ENCODE measurements around the gene ALDH9A1. TPM values are rescaled to one million over a fixed set of nuclear protein-coding genes. Genes with fewer than 3 reads are reported as not detected.

The ALDH9A1 gene
- total and polyA plus RNA-seq, 10 of the 15 experiments (the other 5 are each of a cell fraction or from before 2014, with no cell fraction given): 25.7 to 106 (median 36.3) TPM

DNA sequence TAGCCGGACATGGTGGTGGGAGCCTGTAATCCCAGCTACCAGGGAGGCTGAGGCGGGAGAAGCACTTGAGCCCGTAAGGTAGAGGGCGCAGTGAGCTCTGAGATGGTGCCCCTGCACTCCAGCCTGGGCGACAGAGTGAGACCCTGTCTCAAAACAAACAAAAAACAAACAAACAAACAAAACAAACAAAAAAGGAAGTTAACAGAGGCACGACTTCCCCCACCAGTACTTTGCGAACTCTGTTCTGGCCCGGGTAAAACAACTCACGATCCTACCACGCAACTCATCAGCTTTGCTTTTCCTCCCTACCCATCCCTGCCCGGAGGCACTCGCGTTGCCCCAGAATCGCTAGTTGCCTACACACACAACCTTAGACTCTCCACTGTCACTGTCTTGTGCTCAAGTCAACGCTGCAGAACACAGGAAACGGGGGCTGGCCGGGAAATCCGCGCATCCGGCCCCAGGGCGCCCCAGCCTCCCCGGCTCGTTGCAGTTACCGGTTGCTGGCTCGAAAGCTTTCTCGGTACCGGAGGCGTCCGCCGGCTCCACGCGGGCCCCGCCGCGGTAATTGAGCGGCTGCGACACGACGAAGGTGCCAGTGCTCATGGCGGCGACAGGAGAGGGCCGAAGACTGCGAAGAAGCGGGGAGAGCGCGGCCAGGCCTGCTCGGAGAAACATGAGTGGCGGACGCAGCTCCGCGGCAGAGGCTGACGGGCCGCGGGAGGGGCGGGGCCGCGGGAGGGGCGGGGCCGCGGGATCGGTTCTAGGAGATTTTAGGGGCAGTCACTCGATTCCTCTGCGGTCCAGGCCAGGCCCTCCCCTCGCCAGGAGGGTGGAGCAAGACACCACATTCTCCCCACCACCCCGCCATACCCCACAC lies at the start of gene ALDH9A1 (continued):
- TF ChIP-seq KLF5 (IDR thresholded peaks at IDR 0.05; ENCODE audit: partially characterized antibody): peak; percentile 34
- 0 out of 2 replicates have a peak, but pooled peaks have one; percentile 22 for TF ChIP-seq RB1 (IDR thresholded peaks at IDR 0.05; ENCODE audit: borderline replicate concordance)

DNA sequence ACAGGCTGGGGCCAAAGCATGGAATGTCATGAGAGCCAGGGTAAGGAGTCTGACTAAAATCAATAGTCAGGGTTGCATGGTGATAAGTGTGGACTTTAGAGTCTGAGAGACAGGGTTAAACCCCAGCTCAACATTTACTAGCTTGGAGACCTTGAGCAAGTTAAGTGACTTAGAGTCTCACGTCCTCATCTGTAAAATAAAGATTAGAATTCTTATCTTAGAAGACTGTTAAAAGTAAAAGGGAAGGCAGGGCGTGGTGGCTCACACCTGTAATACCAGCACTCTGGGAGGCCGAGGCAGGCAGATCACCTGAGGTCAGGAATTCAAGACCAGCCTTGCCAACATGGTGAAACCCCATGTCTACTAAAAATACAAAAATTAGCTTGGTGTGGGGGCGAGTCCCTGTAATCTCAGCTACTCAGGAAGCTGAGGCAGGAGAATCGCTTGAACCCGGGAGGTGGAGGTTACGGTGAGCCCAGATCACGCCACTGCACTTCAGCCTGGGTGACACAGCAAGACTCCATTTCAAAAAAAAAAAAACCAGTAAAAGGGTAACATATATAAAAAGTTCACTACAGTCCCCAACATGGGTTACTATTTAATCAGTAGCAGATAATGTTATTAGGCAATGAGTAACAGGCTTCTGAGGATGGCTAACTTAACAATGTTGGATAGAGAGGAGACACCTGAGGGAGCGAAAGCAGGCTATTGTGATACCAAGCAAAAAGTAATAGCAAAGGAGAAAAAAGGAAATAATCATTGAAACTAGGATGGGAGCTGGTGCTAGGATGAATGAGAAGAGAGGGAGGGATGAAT lies 49.5 kb upstream of the ALDH9A1 start:
- Histone ChIP-seq H3K9ac (ENCODE audit: control insufficient read depth, insufficient read depth, low read length) (no peak overlapping the region), H3K4me2 (ENCODE audit: control insufficient read depth, insufficient read depth) (no peak overlapping the region), H3K4me1 (ENCODE audit: control insufficient read depth, insufficient read depth, low read length) (no peaks in the 10 kb centered on the region), H3K27ac (ENCODE audit: control insufficient read depth, insufficient read depth) (no peak overlapping the region), H4K20me1 (ENCODE audit: control insufficient read depth, insufficient read depth) (no peaks in the 10 kb centered on the region), H3K27me3 (replicated peaks in 1 of 2; ENCODE audit: control insufficient read depth in 2 of 2, insufficient read depth in 2 of 2, low read length in 1 of 2) (no peaks in the 10 kb centered on the region), H3K79me2 (ENCODE audit: control insufficient read depth, insufficient read depth, low read length) (no peaks in the 10 kb centered on the region), H3K9me3 (replicated peaks; ENCODE audit: control insufficient read depth, insufficient read depth, low read length) (no peaks in the 10 kb centered on the region), H3K36me3 (ENCODE audit: control insufficient read depth in 2 of 2, insufficient read depth in 2 of 2, low read length in 1 of 2) (peaks cover 0 to 21% of the 10 kb centered on the region in 2 experiments; a peak in 3 of 4 replicates), H2AFZ (ENCODE audit: control insufficient read depth, low read depth, low read length) (no peak overlapping the region), H3K4me3 (no peak overlapping the region)
- no TSS peak for BruUV-seq (replicated peaks)
- ATAC-seq (no peak), FAIRE-seq (no peak), DNase-seq (ENCODE audit: low read depth, low spot score) (no peak)
- in situ Hi-C loops (cut with MboI) (no loop called here), intact Hi-C loops (cut with micrococcal nuclease; ENCODE audit: unreplicated experiment) (no loop called here)
- CTCF ChIA-PET: interaction anchor here (0.6 to 1.1 kb wide), 3 partner anchors 11 to 147 kb away, joined by 3 read pairs; no protein-coding TSS in a partner anchor
- TF ChIP-seq DPF2 (IDR thresholded peaks at IDR 0.05) (no peak), BACH1 (IDR thresholded peaks at IDR 0.05; ENCODE audit: borderline replicate concordance) (no peak), POLR2A (IDR thresholded peaks at IDR 0.05; ENCODE audit: low read depth, low read length) (no peak), PML (IDR thresholded peaks at IDR 0.05; ENCODE audit: low read length) (no peak), NR2C1 (IDR thresholded peaks at IDR 0.05) (no peak)
- TF ChIP-seq, protein P1, sequence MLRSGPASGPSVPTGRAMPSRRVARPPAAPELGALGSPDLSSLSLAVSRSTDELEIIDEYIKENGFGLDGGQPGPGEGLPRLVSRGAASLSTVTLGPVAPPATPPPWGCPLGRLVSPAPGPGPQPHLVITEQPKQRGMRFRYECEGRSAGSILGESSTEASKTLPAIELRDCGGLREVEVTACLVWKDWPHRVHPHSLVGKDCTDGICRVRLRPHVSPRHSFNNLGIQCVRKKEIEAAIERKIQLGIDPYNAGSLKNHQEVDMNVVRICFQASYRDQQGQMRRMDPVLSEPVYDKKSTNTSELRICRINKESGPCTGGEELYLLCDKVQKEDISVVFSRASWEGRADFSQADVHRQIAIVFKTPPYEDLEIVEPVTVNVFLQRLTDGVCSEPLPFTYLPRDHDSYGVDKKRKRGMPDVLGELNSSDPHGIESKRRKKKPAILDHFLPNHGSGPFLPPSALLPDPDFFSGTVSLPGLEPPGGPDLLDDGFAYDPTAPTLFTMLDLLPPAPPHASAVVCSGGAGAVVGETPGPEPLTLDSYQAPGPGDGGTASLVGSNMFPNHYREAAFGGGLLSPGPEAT (IDR thresholded peaks at IDR 0.05; ENCODE audit: low read depth): no peak
- TF ChIP-seq, protein P2, sequence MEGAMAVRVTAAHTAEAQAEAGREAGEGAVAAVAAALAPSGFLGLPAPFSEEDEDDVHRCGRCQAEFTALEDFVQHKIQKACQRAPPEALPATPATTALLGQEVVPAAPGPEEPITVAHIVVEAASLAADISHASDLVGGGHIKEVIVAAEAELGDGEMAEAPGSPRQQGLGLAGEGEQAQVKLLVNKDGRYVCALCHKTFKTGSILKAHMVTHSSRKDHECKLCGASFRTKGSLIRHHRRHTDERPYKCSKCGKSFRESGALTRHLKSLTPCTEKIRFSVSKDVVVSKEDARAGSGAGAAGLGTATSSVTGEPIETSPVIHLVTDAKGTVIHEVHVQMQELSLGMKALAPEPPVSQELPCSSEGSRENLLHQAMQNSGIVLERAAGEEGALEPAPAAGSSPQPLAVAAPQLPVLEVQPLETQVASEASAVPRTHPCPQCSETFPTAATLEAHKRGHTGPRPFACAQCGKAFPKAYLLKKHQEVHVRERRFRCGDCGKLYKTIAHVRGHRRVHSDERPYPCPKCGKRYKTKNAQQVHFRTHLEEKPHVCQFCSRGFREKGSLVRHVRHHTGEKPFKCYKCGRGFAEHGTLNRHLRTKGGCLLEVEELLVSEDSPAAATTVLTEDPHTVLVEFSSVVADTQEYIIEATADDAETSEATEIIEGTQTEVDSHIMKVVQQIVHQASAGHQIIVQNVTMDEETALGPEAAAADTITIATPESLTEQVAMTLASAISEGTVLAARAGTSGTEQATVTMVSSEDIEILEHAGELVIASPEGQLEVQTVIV (IDR thresholded peaks at IDR 0.05; ENCODE audit: borderline replicate concordance, partially characterized antibody): no peak
- TF ChIP-seq, protein P3, sequence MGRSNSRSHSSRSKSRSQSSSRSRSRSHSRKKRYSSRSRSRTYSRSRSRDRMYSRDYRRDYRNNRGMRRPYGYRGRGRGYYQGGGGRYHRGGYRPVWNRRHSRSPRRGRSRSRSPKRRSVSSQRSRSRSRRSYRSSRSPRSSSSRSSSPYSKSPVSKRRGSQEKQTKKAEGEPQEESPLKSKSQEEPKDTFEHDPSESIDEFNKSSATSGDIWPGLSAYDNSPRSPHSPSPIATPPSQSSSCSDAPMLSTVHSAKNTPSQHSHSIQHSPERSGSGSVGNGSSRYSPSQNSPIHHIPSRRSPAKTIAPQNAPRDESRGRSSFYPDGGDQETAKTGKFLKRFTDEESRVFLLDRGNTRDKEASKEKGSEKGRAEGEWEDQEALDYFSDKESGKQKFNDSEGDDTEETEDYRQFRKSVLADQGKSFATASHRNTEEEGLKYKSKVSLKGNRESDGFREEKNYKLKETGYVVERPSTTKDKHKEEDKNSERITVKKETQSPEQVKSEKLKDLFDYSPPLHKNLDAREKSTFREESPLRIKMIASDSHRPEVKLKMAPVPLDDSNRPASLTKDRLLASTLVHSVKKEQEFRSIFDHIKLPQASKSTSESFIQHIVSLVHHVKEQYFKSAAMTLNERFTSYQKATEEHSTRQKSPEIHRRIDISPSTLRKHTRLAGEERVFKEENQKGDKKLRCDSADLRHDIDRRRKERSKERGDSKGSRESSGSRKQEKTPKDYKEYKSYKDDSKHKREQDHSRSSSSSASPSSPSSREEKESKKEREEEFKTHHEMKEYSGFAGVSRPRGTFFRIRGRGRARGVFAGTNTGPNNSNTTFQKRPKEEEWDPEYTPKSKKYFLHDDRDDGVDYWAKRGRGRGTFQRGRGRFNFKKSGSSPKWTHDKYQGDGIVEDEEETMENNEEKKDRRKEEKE (IDR thresholded peaks at IDR 0.05): no peak
- 94% methylated on average over 9 of the region's 9 CpGs for whole genome bisulfite sequencing (ENCODE audit: insufficient coverage, insufficient replicate concordance, low lambda C conversion rate, missing lambda C conversion rate)
- RAD21 ChIA-PET (ENCODE audit: unreplicated experiment): no interaction called here
- POLR2A ChIA-PET: interaction anchor here (0.6 kb wide), 1 partner anchor 21 kb away, joined by 3 read pairs; no protein-coding TSS in a partner anchor
- SMC1A ChIA-PET (ENCODE audit: uncharacterized antibody, unreplicated experiment): interaction anchor here (1.0 to 1.5 kb wide), 2 partner anchors 12 to 135 kb away, joined by 4 to 5 read pairs; no protein-coding TSS in a partner anchor

Data from GM12878 (cell line).